GF-D8 (cell line): ENCODE results near the gene NDUFA8.

Experiments
- DNase-seq: peaks from one replicate; lab custom pipeline; 2025; lab: John Stamatoyannopoulos, UW

The NDUFA8 gene

GRCh38 chr9:122097679-122098315, 61.8 kb downstream of the NDUFA8 start:
- peak; percentile 32 for DNase-seq

DNA sequence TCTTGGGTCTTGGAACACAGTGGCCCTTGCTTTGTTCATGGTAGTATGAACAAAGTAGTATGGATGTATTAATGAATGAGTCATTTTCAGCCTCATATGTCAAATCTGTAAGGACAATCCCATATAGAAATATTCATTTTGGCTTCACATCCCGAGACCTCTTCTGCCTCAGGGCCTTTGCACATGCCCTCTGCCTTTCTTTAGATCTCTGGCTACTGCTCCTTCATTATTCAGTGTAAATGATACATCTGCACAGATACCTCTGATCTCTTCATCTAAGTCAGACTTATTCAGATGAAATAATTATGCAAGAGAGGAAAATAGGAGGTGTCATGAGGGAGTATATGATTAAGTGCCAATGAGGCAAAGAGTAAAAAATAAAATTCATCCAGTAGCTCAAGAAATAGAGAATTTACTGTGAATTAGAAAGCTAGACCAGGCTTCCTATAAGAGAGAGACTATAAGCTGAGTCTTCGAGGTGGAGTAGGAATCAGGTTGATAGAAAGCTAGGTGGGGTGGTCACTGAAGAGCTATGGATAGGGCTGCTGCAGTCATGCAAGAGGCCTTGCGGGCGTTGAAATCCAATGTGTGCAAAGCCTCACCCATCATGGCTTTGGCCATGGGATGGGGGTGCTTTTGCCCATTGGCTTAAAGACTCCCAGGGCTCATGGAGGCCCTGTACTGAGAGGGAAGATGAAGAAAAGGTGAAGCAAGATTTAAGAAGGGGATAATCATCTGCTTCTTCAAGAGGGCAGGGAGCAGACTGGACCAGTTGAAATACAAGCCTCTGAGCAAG, 62.8 kb downstream of the NDUFA8 start:
- no peak for DNase-seq

- no peak for DNase-seq
Measured at GRCh38 chr9:122095010-122095767, 64.4 kb downstream of the NDUFA8 start.
